ENCODE data around the gene KATNAL2. TPM values are rescaled to one million over a fixed set of nuclear protein-coding genes. Genes with fewer than 3 reads are reported as not detected.

Gene KATNAL2
- polyA plus RNA-seq, 1 of the 3 experiments (the other 2 are of a cell fraction) = 6.5 TPM

GRCh38 chr18:47151439-47151838 is 234.0 kb downstream of the KATNAL2 start (continued):
- TF ChIP-seq TEAD4 (IDR thresholded peaks at IDR 0.05; ENCODE audit: borderline replicate concordance, insufficient read depth) = no peak
- no peak for TF ChIP-seq USF1 (IDR thresholded peaks at IDR 0.05; ENCODE audit: borderline replicate concordance, low read depth)
- no peak for TF ChIP-seq MEF2A (IDR thresholded peaks at IDR 0.05; ENCODE audit: borderline replicate concordance, low read depth)
- no peak for TF ChIP-seq SIN3A (IDR thresholded peaks at IDR 0.05; ENCODE audit: borderline replicate concordance, low read depth, low read length)
- no peak for TF ChIP-seq PBX3 (IDR thresholded peaks at IDR 0.05)

Small RNA genes lying within 50 kb of the gene (small RNA-seq; reads per million reads assigned to genes)
- gene AC012254.4 = 0 reads per million in 7 experiments

Other genes with a start within 250 kb of the KATNAL2 start
- gene ST8SIA5, start 160.5 kb upstream of the KATNAL2 start, polyA plus RNA-seq (2012; rRNA removed) = 0.06 and 0.08 TPM in 2 replicates
- 5.1 and 9.0 TPM in 2 replicates for gene PIAS2, start 95 bp upstream of the KATNAL2 start, polyA plus RNA-seq (2012; rRNA removed)
- gene ELOA2, start 118.0 kb downstream of the KATNAL2 start, polyA plus RNA-seq (2012; rRNA removed) = not detected in 2 replicates
- 10.5 and 10.6 TPM in 2 replicates for gene HDHD2, start 232.9 kb downstream of the KATNAL2 start, polyA plus RNA-seq (2012; rRNA removed)